K562 (cell line): ENCODE measurements around the gene TMEM234. TPM values are rescaled to one million over a fixed set of nuclear protein-coding genes. Genes with fewer than 3 reads are reported as not detected.

Experiments used
- ARID1B ChIP-seq: fragments of 450-650 bp; IDR thresholded peaks from 2 replicates; pipeline ENCODE4 v1.6.1; 2016; ENCODE audit warnings: antibody characterized with exemption, mild to moderate bottlenecking, inconsistent platforms
- BRD4 ChIP-seq: fragments of 200-600 bp; sonication (generic); IDR thresholded peaks from 2 replicates; pipeline ENCODE4 v1.6.1; 2017; ENCODE audit warnings: inconsistent platforms
- ESRRA ChIP-seq: fragments of 450-650 bp; IDR thresholded peaks from 2 replicates; pipeline ENCODE4 v1.6.1; 2014; ENCODE audit warnings: low read depth, mild to moderate bottlenecking, moderate library complexity, borderline replicate concordance
- HMGN3 ChIP-seq: IDR thresholded peaks from 2 replicates; pipeline ENCODE4 v1.6.1; 2011; ENCODE audit warnings: borderline replicate concordance, low read depth, mild to moderate bottlenecking, mixed read lengths, low read length; ENCODE audit not compliant: insufficient read length; ENCODE audit errors: extremely low read depth
- KDM4B ChIP-seq, 2 experiments: fragments of 450-650 bp in 1 of 2; sonication (generic) in 1 of 2; IDR thresholded peaks; 2 replicates each; pipeline ENCODE4 v1.6.1; 2016 to 2017; ENCODE audit warnings: borderline replicate concordance in 2 of 2, antibody characterized with exemption in 1 of 2, low read depth in 1 of 2, mild to moderate bottlenecking in 1 of 2
- KDM5B ChIP-seq: fragments of 200-600 bp; sonication (generic); IDR thresholded peaks from 2 replicates; pipeline ENCODE4 v1.6.1; 2012; ENCODE audit warnings: low read depth, mild to moderate bottlenecking, moderate library complexity, low read length, control low read depth, inconsistent platforms; ENCODE audit not compliant: insufficient replicate concordance
- MAFF ChIP-seq: IDR thresholded peaks from 2 replicates; pipeline ENCODE4 v1.6.1; 2012; ENCODE audit warnings: low read length, improper control_type of control experiment
- MYBL2 ChIP-seq, 2 experiments: fragments of 450-650 bp in 1 of 2; sonication (generic) in 1 of 2; formaldehyde crosslinking in 1 of 2; IDR thresholded peaks; 2 replicates each; pipeline versions ENCODE4 v1.6.1 to v1.8.1; 2017 to 2022; ENCODE audit warnings: borderline replicate concordance in 1 of 2, inconsistent platforms in 1 of 2, low read depth in 1 of 2, mild to moderate bottlenecking in 1 of 2, missing genetic modification reagents in 1 of 2, moderate library complexity in 1 of 2
- NR2C2 ChIP-seq, 2 experiments: fragments of 200-800 bp in 1 of 2; sonication (Bioruptor generic) in 1 of 2; sonication (generic) in 1 of 2; formaldehyde crosslinking in 1 of 2; IDR thresholded peaks; 2 replicates each; pipeline versions ENCODE4 v1.6.1 to v1.8.0; 2016 to 2022; ENCODE audit warnings: mild to moderate bottlenecking in 1 of 2, missing compliant biosample characterization in 1 of 2, missing genetic modification characterization in 1 of 2, missing genetic modification reagents in 1 of 2
- OTX1 ChIP-seq: fragments of 450-650 bp; formaldehyde crosslinking; IDR thresholded peaks from 2 replicates; pipeline ENCODE4 v1.4.0; 2022; ENCODE audit warnings: mild to moderate bottlenecking
- RAD51 ChIP-seq: fragments of 450-650 bp; IDR thresholded peaks from 2 replicates; pipeline ENCODE4 v1.7.1; 2016; ENCODE audit warnings: low read depth, mild to moderate bottlenecking, borderline replicate concordance
- RBBP5 ChIP-seq: fragments of 200-600 bp; sonication (generic); IDR thresholded peaks from 2 replicates; pipeline ENCODE4 v1.6.1; 2012; ENCODE audit warnings: borderline replicate concordance, mild to moderate bottlenecking, low read length, control low read depth, inconsistent platforms; ENCODE audit not compliant: insufficient read depth, poor library complexity, severe bottlenecking
- SNIP1 ChIP-seq: fragments of 450-650 bp; IDR thresholded peaks from 2 replicates; pipeline ENCODE4 v1.7.1; 2017; ENCODE audit warnings: low read depth, mild to moderate bottlenecking
- U2AF2 ChIP-seq: fragments of 200-400 bp; formaldehyde crosslinking; optimal IDR thresholded peaks from 2 replicates; pipeline ENCODE3; 2017; ENCODE audit warnings: low read depth, mild to moderate bottlenecking, low read length
- XRCC5 ChIP-seq: fragments of 200-400 bp; formaldehyde crosslinking; IDR thresholded peaks from 2 replicates; pipeline ENCODE4 v1.6.1; 2017; ENCODE audit warnings: low read depth, mild to moderate bottlenecking, low read length
- ZNF232 ChIP-seq: sonication (generic); formaldehyde crosslinking; IDR thresholded peaks from 2 replicates; pipeline ENCODE4 v1.8.0; 2022; ENCODE audit warnings: mild to moderate bottlenecking, missing genetic modification reagents
- ZNF263 ChIP-seq: sonication (generic); formaldehyde crosslinking; IDR thresholded peaks from 2 replicates; pipeline ENCODE4 v1.8.0; 2022; ENCODE audit warnings: mild to moderate bottlenecking, missing genetic modification reagents, borderline replicate concordance
- ZNF766 ChIP-seq: fragments of 200-800 bp; sonication (Bioruptor generic); conservative IDR thresholded peaks from 2 replicates; pipeline ENCODE4 v1.6.1; 2016; ENCODE audit warnings: missing genetic modification characterization, missing compliant biosample characterization
- polyA plus RNA-seq, 8 experiments: library from polyadenylated mRNA; depleted of rRNA in 4 of 8; stranded (reverse) in 5 of 8; unstranded in 3 of 8; fragments of >200 nt; fragmentation: Nextera tagmentation in 2 of 8; fragmentation: Illumina TruSeq in 1 of 8; extraction: Ambion mirVana in 2 of 8; extraction: Trizol in 1 of 8; gene quantifications; 2 replicates each; pipeline versions ENCODE4 v1.2.1 to v1.2.3, GENCODE V29; 2011 to 2014; ENCODE audit warnings: inconsistent platforms in 1 of 8, missing spikeins in 1 of 8
- total RNA-seq, 7 experiments: library from RNA; depleted of rRNA in 6 of 7; stranded (reverse); fragments of >200 nt in 6 of 7; fragmentation: Illumina TruSeq in 2 of 7; extraction: Trizol in 2 of 7; gene quantifications; 2 replicates each; pipeline versions ENCODE4 v1.2.1 to v1.2.3, GENCODE V29; 2011 to 2021; ENCODE audit warnings: low replicate concordance in 1 of 7
- TF ChIP-seq, protein P1 (sequence below): sonication (generic); formaldehyde crosslinking; IDR thresholded peaks from 2 replicates; pipeline ENCODE4 v1.8.1; 2023; ENCODE audit warnings: mild to moderate bottlenecking, missing genetic modification reagents
- TF ChIP-seq, protein P2 (sequence below): sonication (generic); formaldehyde crosslinking; IDR thresholded peaks from 2 replicates; pipeline ENCODE4 v1.9.0; 2022; ENCODE audit warnings: mild to moderate bottlenecking, missing genetic modification reagents
- TF ChIP-seq, protein P3 (sequence below): fragments of 250-450 bp; sonication (Bioruptor Pico); IDR thresholded peaks from 2 replicates; pipeline ENCODE4 v1.9.0; 2021; ENCODE audit warnings: mild to moderate bottlenecking, inconsistent platforms

The TMEM234 gene
- total and polyA plus RNA-seq, 9 of the 15 experiments (the other 6 are each of a cell fraction or from before 2014, with no cell fraction given) = 5.0 to 12.9 (median 7.6) TPM

DNA sequence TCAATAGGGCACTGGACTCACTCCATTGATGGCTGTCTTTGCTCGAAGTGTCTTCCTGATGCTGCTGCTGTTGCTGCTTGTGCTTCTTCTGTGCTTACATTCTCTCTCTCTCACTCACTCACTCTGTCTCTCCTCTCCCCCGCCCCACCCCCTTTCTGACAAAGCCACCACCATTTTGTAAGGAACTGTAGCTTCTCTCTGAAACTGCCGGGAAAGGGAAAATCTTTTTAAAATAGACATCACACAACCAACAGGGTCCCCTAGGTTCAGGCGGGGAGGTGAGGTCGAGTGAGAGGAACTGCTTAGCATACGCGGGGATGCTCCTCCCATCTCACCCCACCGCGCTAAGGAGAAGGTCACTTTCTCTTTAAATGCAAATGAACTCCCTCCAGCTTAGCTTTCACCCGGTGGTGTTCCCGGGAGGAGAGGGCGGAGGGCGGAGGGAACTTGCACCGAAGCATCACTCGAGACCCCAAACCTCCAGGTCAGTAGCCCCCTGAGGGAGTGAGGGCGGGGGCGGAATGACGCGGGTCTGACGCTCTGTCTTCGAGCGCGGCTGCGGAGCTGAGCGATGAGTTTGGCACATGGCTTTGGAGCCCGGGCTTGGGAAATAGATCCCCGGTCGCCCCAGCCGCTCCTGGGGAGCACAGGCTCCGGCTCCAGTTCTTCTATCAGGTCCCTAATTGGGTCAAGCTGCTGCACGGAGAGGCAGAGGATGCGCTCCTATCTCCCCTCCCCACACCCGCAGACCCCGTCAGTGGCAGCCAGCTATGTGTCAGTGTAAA, 21.7 kb downstream of the TMEM234 start, which contains the start of gene CCDC28B (continued):
- TF ChIP-seq SNIP1 (no peak), XRCC5 (peak; percentile 55), MAFF (0 out of 2 replicates have a peak, but pooled peaks have one; percentile 0), RBBP5 (peak; percentile 71), ZNF263 (0 out of 2 replicates have a peak, but pooled peaks have one; percentile 34), NR2C2 (CRISPR knock-in tag; IDR thresholded peaks at IDR 0.05) (no peak), NR2C2 (tag; IDR thresholded peaks at IDR 0.05) (peak; percentile 70; the same call in 1 of the 2 replicates), ZNF766 (CRISPR knock-in tag) (0 out of 2 replicates have a peak, but pooled peaks have one; percentile 20), RAD51 (no peak), MYBL2 (IDR thresholded peaks at IDR 0.05; ENCODE audit: low read depth) (no peak), MYBL2 (CRISPR knock-in tag; IDR thresholded peaks at IDR 0.05; ENCODE audit: borderline replicate concordance) (no peak), BRD4 (no peak), HMGN3 (peak; percentile 29), ZNF232 (0 out of 2 replicates have a peak, but pooled peaks have one; percentile 64), ARID1B (no peak), OTX1 (0 out of 2 replicates have a peak, but pooled peaks have one; percentile 39), U2AF2 (no peak), KDM4B (IDR thresholded peaks at IDR 0.05; ENCODE audit: borderline replicate concordance in 2 of 2, low read depth in 1 of 2) (0 out of 4 replicates have a peak, but pooled peaks of 1 of the 2 experiments have one; percentile 9), ESRRA (peak; percentile 37; the same call in 1 of the 2 replicates), KDM5B (peak; percentile 4)
- TF ChIP-seq, protein P1, sequence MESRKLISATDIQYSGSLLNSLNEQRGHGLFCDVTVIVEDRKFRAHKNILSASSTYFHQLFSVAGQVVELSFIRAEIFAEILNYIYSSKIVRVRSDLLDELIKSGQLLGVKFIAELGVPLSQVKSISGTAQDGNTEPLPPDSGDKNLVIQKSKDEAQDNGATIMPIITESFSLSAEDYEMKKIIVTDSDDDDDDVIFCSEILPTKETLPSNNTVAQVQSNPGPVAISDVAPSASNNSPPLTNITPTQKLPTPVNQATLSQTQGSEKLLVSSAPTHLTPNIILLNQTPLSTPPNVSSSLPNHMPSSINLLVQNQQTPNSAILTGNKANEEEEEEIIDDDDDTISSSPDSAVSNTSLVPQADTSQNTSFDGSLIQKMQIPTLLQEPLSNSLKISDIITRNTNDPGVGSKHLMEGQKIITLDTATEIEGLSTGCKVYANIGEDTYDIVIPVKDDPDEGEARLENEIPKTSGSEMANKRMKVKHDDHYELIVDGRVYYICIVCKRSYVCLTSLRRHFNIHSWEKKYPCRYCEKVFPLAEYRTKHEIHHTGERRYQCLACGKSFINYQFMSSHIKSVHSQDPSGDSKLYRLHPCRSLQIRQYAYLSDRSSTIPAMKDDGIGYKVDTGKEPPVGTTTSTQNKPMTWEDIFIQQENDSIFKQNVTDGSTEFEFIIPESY (CRISPR knock-in tag) = peak; percentile 66; the same call in 1 of the 2 replicates
- TF ChIP-seq, protein P2, sequence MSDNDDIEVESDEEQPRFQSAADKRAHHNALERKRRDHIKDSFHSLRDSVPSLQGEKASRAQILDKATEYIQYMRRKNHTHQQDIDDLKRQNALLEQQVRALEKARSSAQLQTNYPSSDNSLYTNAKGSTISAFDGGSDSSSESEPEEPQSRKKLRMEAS (CRISPR knock-in tag) = peak; percentile 94
- TF ChIP-seq, protein P3, sequence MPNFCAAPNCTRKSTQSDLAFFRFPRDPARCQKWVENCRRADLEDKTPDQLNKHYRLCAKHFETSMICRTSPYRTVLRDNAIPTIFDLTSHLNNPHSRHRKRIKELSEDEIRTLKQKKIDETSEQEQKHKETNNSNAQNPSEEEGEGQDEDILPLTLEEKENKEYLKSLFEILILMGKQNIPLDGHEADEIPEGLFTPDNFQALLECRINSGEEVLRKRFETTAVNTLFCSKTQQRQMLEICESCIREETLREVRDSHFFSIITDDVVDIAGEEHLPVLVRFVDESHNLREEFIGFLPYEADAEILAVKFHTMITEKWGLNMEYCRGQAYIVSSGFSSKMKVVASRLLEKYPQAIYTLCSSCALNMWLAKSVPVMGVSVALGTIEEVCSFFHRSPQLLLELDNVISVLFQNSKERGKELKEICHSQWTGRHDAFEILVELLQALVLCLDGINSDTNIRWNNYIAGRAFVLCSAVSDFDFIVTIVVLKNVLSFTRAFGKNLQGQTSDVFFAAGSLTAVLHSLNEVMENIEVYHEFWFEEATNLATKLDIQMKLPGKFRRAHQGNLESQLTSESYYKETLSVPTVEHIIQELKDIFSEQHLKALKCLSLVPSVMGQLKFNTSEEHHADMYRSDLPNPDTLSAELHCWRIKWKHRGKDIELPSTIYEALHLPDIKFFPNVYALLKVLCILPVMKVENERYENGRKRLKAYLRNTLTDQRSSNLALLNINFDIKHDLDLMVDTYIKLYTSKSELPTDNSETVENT (CRISPR knock-in tag) = 0 out of 2 replicates have a peak, but pooled peaks have one; percentile 42
